ENCODE results near the gene VPS39. TPM values are rescaled to one million over a fixed set of nuclear protein-coding genes. Genes with fewer than 3 reads are reported as not detected.

VPS39 gene, protein sequence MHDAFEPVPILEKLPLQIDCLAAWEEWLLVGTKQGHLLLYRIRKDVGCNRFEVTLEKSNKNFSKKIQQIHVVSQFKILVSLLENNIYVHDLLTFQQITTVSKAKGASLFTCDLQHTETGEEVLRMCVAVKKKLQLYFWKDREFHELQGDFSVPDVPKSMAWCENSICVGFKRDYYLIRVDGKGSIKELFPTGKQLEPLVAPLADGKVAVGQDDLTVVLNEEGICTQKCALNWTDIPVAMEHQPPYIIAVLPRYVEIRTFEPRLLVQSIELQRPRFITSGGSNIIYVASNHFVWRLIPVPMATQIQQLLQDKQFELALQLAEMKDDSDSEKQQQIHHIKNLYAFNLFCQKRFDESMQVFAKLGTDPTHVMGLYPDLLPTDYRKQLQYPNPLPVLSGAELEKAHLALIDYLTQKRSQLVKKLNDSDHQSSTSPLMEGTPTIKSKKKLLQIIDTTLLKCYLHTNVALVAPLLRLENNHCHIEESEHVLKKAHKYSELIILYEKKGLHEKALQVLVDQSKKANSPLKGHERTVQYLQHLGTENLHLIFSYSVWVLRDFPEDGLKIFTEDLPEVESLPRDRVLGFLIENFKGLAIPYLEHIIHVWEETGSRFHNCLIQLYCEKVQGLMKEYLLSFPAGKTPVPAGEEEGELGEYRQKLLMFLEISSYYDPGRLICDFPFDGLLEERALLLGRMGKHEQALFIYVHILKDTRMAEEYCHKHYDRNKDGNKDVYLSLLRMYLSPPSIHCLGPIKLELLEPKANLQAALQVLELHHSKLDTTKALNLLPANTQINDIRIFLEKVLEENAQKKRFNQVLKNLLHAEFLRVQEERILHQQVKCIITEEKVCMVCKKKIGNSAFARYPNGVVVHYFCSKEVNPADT
- 55.2 TPM for total RNA-seq (2021; ENCODE audit: unreplicated experiment)
- 40.6 TPM for polyA plus RNA-seq (2012; ENCODE audit: insufficient read length)
- percentile 80 among the genes with signal in this experiment for Bru-seq, nascent RNA
- percentile 78 among the genes with signal in this experiment for BruChase-seq, experiment 1, labeled RNA remaining after a 2-hour chase
- percentile 84 among the genes with signal in this experiment for BruChase-seq, experiment 2, labeled RNA remaining after a 6-hour chase
- long read RNA-seq, full-length matches to known transcripts = 126 of 168 reads
- long read RNA-seq, partial matches to known transcripts = 21 of 168 reads
- long read RNA-seq, other reads (novel, unspliced or antisense) = 21 of 168 reads

DNA sequence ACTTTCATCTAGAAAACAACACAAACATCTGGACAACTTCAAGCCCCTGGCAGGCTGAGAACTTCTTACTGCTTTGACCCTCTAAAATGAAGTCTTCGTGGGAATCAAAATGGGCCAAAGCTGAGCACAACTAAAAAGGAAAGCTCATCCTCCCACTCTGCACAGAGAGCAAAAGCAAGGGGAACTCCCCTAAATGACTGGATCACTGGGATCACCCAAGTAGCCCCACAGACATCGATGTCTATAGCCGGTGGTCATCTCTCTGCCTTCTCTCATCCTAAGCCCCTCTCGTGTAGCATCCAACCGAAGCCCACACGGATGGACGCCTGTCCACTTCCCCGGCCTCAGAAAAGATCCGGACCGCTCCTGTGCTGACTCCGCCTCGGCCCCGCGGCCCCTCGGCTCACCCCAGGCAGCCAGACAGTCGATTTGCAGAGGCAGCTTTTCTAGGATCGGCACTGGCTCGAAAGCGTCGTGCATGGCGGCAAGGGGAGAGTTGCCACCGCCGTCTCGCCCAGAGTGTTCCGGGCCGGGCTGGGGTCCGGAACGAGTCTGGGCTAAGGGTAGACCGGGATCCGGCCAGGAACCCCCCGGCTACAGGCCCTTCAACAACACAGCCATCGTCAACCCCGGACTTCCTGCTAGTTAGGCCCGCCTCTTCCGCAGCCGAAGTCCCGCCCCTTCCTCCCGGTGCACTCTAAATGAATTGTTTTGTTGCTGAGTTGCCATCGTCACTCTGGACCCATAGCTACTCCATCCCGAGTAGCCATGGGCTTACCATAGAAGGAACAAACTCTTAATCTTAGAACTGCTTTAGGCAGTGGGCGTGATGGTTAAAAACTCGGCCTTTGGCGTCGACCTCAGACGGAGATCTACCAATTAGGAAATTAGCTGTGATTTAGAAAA lies at the start of gene VPS39:
Gene VPS39 (minus strand): TSS at position 631 of the 906 bp plus-strand sequence. CDS start 151 bp downstream, at position 480.
- peak within 1 kb of the TSS; percentile 96 to 97 for H3K4me3 ChIP-seq (ENCODE audit: low read depth in 2 of 2, low read length in 2 of 2)
- H3K36me3 ChIP-seq (ENCODE audit: control insufficient read depth, insufficient read depth, low read length) = peaks cover 20% of the 10 kb centered on the region
- peak; percentile 73 for TF ChIP-seq POLR2AphosphoS5 (IDR thresholded peaks at IDR 0.05; ENCODE audit: low read depth, low read length)
- peak; percentile 83; the same call in 1 of the 2 replicates for TF ChIP-seq SIN3A (IDR thresholded peaks at IDR 0.05; ENCODE audit: borderline replicate concordance, insufficient read depth, low read depth, low read length)
- no peak for TF ChIP-seq TCF7L2 (IDR thresholded peaks at IDR 0.05; ENCODE audit: low read depth, low read length)
- peak within 1 kb of the TSS; percentile 86 for H3K27ac ChIP-seq (ENCODE audit: low read length)
- H3K9me3 ChIP-seq (ENCODE audit: control insufficient read depth, insufficient read depth, low read depth, low read length) = no peaks in the 10 kb centered on the region
- H3K4me1 ChIP-seq (ENCODE audit: control insufficient read depth, insufficient read depth, low read length) = peaks cover 11% of the 10 kb centered on the region
- intact Hi-C loops (cut with micrococcal nuclease; ENCODE audit: unreplicated experiment) = no loop called here
- CTCF ChIA-PET = no interaction called here
- DNase-seq (ENCODE audit: low read depth, low spot score) (peak; percentile 51), ATAC-seq (peak; percentile 99)
- in situ Hi-C loops (cut with HindIII; ENCODE audit: low pct_unique_long_range_greater_than_20kb, low sequenced_read_pairs) = no loop called here
- POLR2A ChIA-PET = interaction anchor here (0.7 to 0.8 kb wide), 2 partner anchors 9 to 24 kb away, joined by 3 read pairs; no protein-coding TSS in a partner anchor
- no TSS peak for BruUV-seq (replicated peaks)
- no peaks in the 10 kb centered on the region for H3K27me3 ChIP-seq (ENCODE audit: control insufficient read depth, insufficient read depth, low read length)

DNA sequence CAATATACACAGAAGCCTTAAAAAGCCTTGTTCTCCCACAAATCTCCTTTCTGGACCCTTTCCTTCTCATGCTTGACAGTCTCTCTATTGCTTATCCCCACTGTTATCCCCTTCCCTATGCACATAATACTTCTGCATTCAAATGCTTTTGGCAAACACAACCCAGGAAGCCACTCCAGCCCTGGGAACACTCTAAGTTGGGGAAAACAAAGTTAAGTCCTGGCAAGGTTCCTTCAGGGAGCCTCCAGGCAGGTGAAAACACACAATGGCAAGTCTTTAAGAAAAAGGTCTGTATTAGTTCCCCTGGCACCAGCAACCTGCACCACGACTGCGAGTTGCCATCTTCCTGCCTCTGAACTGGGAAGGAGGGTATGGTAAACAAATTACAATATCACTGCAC lies 45.2 kb upstream of the VPS39 start:
- ATAC-seq (no peak), DNase-seq (ENCODE audit: low read depth, low spot score) (no peak)
- H3K4me1 ChIP-seq (ENCODE audit: control insufficient read depth, insufficient read depth, low read length) = no peaks in the 10 kb centered on the region
- ChIA-PET CTCF (no interaction called here), POLR2A (no interaction called here)
- peaks cover 5% of the 10 kb centered on the region; the same call in 1 of the 2 replicates for H3K36me3 ChIP-seq (ENCODE audit: control insufficient read depth, insufficient read depth, low read length)
- in situ Hi-C loops (cut with HindIII; ENCODE audit: low pct_unique_long_range_greater_than_20kb, low sequenced_read_pairs) = no loop called here
- H3K27me3 ChIP-seq (ENCODE audit: control insufficient read depth, insufficient read depth, low read length) = no peaks in the 10 kb centered on the region
- H3K9me3 ChIP-seq (ENCODE audit: control insufficient read depth, insufficient read depth, low read depth, low read length) = peaks cover 2% of the 10 kb centered on the region; the same call in 1 of the 2 replicates
- TF ChIP-seq POLR2AphosphoS5 (IDR thresholded peaks at IDR 0.05; ENCODE audit: low read depth, low read length) (no peak), TCF7L2 (IDR thresholded peaks at IDR 0.05; ENCODE audit: low read depth, low read length) (no peak)
- TF ChIP-seq, protein P1, sequence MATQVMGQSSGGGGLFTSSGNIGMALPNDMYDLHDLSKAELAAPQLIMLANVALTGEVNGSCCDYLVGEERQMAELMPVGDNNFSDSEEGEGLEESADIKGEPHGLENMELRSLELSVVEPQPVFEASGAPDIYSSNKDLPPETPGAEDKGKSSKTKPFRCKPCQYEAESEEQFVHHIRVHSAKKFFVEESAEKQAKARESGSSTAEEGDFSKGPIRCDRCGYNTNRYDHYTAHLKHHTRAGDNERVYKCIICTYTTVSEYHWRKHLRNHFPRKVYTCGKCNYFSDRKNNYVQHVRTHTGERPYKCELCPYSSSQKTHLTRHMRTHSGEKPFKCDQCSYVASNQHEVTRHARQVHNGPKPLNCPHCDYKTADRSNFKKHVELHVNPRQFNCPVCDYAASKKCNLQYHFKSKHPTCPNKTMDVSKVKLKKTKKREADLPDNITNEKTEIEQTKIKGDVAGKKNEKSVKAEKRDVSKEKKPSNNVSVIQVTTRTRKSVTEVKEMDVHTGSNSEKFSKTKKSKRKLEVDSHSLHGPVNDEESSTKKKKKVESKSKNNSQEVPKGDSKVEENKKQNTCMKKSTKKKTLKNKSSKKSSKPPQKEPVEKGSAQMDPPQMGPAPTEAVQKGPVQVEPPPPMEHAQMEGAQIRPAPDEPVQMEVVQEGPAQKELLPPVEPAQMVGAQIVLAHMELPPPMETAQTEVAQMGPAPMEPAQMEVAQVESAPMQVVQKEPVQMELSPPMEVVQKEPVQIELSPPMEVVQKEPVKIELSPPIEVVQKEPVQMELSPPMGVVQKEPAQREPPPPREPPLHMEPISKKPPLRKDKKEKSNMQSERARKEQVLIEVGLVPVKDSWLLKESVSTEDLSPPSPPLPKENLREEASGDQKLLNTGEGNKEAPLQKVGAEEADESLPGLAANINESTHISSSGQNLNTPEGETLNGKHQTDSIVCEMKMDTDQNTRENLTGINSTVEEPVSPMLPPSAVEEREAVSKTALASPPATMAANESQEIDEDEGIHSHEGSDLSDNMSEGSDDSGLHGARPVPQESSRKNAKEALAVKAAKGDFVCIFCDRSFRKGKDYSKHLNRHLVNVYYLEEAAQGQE (IDR thresholded peaks at IDR 0.05; ENCODE audit: insufficient read depth in 1 of 2, low read depth in 2 of 2, low read length in 1 of 2) = no peak
- intact Hi-C loops (cut with micrococcal nuclease; ENCODE audit: unreplicated experiment) = no loop called here
- no peak overlapping the region for H3K4me3 ChIP-seq (ENCODE audit: low read depth in 2 of 2, low read length in 2 of 2)
- no TSS peak for BruUV-seq (replicated peaks)
- no peak overlapping the region for H3K27ac ChIP-seq (ENCODE audit: low read length)

Data from Panc1 (cell line).